DOHH2 (cell line): ENCODE measurements around the gene NBEAL2.
"Not testable (repeated sequence)": the region's sequence is repeated elsewhere in the genome, so short reads cannot be mapped to it uniquely, and the experiment has no call there.

Source experiments
- EZH2phosphoT487 ChIP-seq: fragments of 200-600 bp; sonication (generic); IDR thresholded peaks from 2 replicates; pipeline ENCODE4 v1.6.1; 2017; ENCODE audit warnings: borderline replicate concordance, mild to moderate bottlenecking, antibody characterized with exemption, low read length, moderate library complexity, mixed read lengths
- TF ChIP-seq, protein P1 (sequence below): fragments of 200-600 bp; sonication (generic); IDR thresholded peaks from one replicate; pipeline ENCODE4 v1.5.1; 2014; ENCODE audit warnings: antibody characterized with exemption, mild to moderate bottlenecking, low read depth, low read length; ENCODE audit not compliant: poor library complexity, severe bottlenecking

DNA sequence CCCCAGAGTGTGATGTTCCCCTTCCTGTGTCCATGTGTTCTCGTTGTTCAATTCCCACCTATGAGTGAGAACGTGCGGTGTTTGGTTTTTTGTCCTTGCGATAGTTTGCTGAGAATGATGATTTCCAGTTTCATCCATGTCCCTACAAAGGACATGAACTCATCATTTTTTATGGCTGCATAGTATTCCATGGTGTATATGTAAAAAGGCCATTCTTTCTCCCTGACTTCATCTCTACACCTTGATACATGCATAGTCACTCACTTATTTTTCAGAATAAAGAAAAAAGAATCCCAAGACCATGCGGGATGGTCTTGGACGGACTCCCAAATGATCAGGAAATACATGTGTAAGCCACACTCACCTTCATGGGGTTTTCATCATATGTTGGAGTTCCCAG lies 57.8 kb downstream of the NBEAL2 start:
- TF ChIP-seq, protein P1, sequence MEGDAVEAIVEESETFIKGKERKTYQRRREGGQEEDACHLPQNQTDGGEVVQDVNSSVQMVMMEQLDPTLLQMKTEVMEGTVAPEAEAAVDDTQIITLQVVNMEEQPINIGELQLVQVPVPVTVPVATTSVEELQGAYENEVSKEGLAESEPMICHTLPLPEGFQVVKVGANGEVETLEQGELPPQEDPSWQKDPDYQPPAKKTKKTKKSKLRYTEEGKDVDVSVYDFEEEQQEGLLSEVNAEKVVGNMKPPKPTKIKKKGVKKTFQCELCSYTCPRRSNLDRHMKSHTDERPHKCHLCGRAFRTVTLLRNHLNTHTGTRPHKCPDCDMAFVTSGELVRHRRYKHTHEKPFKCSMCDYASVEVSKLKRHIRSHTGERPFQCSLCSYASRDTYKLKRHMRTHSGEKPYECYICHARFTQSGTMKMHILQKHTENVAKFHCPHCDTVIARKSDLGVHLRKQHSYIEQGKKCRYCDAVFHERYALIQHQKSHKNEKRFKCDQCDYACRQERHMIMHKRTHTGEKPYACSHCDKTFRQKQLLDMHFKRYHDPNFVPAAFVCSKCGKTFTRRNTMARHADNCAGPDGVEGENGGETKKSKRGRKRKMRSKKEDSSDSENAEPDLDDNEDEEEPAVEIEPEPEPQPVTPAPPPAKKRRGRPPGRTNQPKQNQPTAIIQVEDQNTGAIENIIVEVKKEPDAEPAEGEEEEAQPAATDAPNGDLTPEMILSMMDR: not testable (repeated sequence)
- not testable (repeated sequence) for TF ChIP-seq EZH2phosphoT487
